ENCODE measurements around the gene BBLN. TPM values are rescaled to one million over a fixed set of nuclear protein-coding genes. Genes with fewer than 3 reads are reported as not detected.
A peak's percentile ranks its signal among the peaks of the same experiment; 100 is the strongest.

Gene BBLN
- total and polyA plus RNA-seq, 2 of the 4 experiments (the other 2 are of a cell fraction) = 25.1 to 103 TPM

DNA sequence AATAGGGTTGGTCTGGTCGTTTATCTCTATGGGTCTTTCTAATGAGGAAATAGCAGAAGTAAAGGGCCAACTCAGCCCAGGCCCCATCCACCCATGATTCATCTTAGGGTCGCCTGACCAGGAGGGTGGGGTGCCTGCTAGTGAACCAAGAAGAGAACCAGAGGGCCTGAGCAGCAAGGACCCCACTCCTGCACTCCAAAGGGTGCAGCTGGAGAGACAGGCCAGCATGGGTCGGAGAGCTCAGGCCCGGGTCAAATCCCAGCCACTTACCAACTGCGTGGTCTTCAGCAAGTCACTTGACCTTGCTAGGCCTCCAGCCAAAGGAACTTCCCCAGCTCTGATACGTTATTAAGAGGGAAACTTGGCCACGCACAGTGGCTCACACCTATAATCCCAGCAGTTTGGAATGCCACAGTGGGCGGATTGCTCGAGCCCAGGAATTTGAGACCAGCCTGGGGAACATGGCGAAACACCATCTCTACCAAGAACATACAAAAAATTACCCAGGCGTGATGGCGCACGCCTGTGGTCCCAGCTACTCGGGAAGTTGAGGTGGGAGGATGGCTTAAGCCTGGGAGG, 4.3 kb downstream of the BBLN start:
- no TSS peak for BruUV-seq (replicated peaks)
- no peak overlapping the region for H2BK15ac ChIP-seq (ENCODE audit: low read depth, low read length)
- H2AFZ ChIP-seq (replicated peaks; ENCODE audit: low read length, poor library complexity) = no peak overlapping the region
- peaks cover 3% of the 10 kb centered on the region; the same call in 1 of the 2 replicates for H3K4me1 ChIP-seq (ENCODE audit: control insufficient read depth, insufficient read depth, low read length)
- ChIA-PET POLR2A (ENCODE audit: unreplicated experiment) (no interaction called here), CTCF (no interaction called here)
- H3K9me3 ChIP-seq (ENCODE audit: control insufficient read depth, insufficient read depth, low read length) = no peaks in the 10 kb centered on the region
- H3K14ac ChIP-seq (replicated peaks; ENCODE audit: low read depth, low read length) = no peak overlapping the region
- H3K4me3 ChIP-seq (ENCODE audit: insufficient read depth, low read depth, low read length) = no peak overlapping the region
- peaks cover 14 to 64% of the 10 kb centered on the region in 2 experiments for H3K79me1 ChIP-seq (ENCODE audit: low read depth in 1 of 2, low read length in 2 of 2)
- H2AK9ac ChIP-seq (replicated peaks; ENCODE audit: low read depth, low read length, poor library complexity) = no peak overlapping the region
- in situ Hi-C loops (cut with MboI; ENCODE audit: low sequenced_read_pairs) = no loop called here
- DNase-seq (peak; percentile 39), ATAC-seq (ENCODE audit: low read depth) (no peak)
- H3K9me1 ChIP-seq (ENCODE audit: insufficient read depth, low read length) = peaks cover 13% of the 10 kb centered on the region
- H3K27me3 ChIP-seq (ENCODE audit: control insufficient read depth, insufficient read depth, low read length) = no peaks in the 10 kb centered on the region
- H2BK20ac ChIP-seq (ENCODE audit: low read depth, low read length) = no peak overlapping the region
- H4K20me1 ChIP-seq (ENCODE audit: insufficient read depth, low read length) = peaks cover 11% of the 10 kb centered on the region
- intact Hi-C loops (cut with micrococcal nuclease) = no loop called here
- dilution Hi-C loops (cut with HindIII; ENCODE audit: low sequenced_read_pairs, unreplicated experiment) = no loop called here
- TF ChIP-seq, protein P1, sequence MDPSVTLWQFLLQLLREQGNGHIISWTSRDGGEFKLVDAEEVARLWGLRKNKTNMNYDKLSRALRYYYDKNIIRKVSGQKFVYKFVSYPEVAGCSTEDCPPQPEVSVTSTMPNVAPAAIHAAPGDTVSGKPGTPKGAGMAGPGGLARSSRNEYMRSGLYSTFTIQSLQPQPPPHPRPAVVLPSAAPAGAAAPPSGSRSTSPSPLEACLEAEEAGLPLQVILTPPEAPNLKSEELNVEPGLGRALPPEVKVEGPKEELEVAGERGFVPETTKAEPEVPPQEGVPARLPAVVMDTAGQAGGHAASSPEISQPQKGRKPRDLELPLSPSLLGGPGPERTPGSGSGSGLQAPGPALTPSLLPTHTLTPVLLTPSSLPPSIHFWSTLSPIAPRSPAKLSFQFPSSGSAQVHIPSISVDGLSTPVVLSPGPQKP (IDR thresholded peaks at IDR 0.05; ENCODE audit: borderline replicate concordance, low read depth, low read length) = no peak
- no peak for TF ChIP-seq BHLHE40 (IDR thresholded peaks at IDR 0.05; ENCODE audit: low read depth, low read length)
- no peak for TF ChIP-seq MAFK (IDR thresholded peaks at IDR 0.05; ENCODE audit: low read depth, low read length)
- no peak for TF ChIP-seq SMC3 (IDR thresholded peaks at IDR 0.05; ENCODE audit: low read depth, low read length)
- TF ChIP-seq, protein P2, sequence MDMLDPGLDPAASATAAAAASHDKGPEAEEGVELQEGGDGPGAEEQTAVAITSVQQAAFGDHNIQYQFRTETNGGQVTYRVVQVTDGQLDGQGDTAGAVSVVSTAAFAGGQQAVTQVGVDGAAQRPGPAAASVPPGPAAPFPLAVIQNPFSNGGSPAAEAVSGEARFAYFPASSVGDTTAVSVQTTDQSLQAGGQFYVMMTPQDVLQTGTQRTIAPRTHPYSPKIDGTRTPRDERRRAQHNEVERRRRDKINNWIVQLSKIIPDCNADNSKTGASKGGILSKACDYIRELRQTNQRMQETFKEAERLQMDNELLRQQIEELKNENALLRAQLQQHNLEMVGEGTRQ (IDR thresholded peaks at IDR 0.05; ENCODE audit: low read depth, low read length) = no peak
- TF ChIP-seq POLR2A (IDR thresholded peaks at IDR 0.05; ENCODE audit: low read depth, low read length) = no peak
- TF ChIP-seq RFX5 (IDR thresholded peaks at IDR 0.05; ENCODE audit: low read depth, low read length) = no peak
- H3K36me3 ChIP-seq (ENCODE audit: control insufficient read depth, insufficient read depth, low read length) = peaks cover 59% of the 10 kb centered on the region
- no peak overlapping the region for H3K4ac ChIP-seq (ENCODE audit: low read depth, low read length)
- H3K9ac ChIP-seq (ENCODE audit: low read depth, low read length) = no peak overlapping the region
- H4K8ac ChIP-seq (ENCODE audit: low read depth in 2 of 2, low read length in 2 of 2) = no peak overlapping the region
- no peak overlapping the region for H2BK5ac ChIP-seq (ENCODE audit: low read depth, low read length, poor library complexity, severe bottlenecking)
- no peak overlapping the region for H3K27ac ChIP-seq (ENCODE audit: insufficient read depth, low read length)
- H3K18ac ChIP-seq (ENCODE audit: low read depth, low read length) = no peak overlapping the region
- WGBS, 2 experiments (ENCODE audit: extremely low coverage in 2 of 2, insufficient read length in 1 of 2) = no CpG with 5 or more reads among the region's 14 CpGs
- H3K4me2 ChIP-seq (ENCODE audit: low read depth, low read length) = no peak overlapping the region
- no peak overlapping the region for H2AK5ac ChIP-seq (ENCODE audit: low read depth, low read length)
- no peak overlapping the region for H3K56ac ChIP-seq (ENCODE audit: extremely low read depth, insufficient read depth, low read length)
- H4K91ac ChIP-seq (ENCODE audit: insufficient read depth, low read depth, low read length) = no peak overlapping the region
- H3K23ac ChIP-seq (ENCODE audit: low read depth, low read length) = no peak overlapping the region
- no peak overlapping the region for H2BK120ac ChIP-seq (ENCODE audit: low read depth, low read length)
- H4K5ac ChIP-seq (ENCODE audit: low read depth, low read length) = no peak overlapping the region
